K562 (cell line): ENCODE results near the gene ARHGEF7. TPM values are rescaled to one million over a fixed set of nuclear protein-coding genes. Genes with fewer than 3 reads are reported as not detected.

ENCODE experiments used
- ATAC-seq: fragments of 200-7000 bp; cut with Tn5 transposase; 3 replicates; pipeline ENCODE4 v1.9.1; 2020; ENCODE audit warnings: moderate library complexity
- BruUV-seq: library from RNA; stranded (reverse); fragments of 400-500 nt; replicated peaks from 2 replicates; lab custom pipeline; 2021; lab: Mats Ljungman, UMichigan
- CTCF ChIA-PET: fragments of 300-600 bp; formaldehyde crosslinking; extraction: SDS; loops from one replicate; lab custom pipeline; 2021; ENCODE audit warnings: low intra/inter-chr PET ratio; lab: Yijun Ruan, JAX
- POLR2A ChIA-PET: fragments of 300-600, 350-650 bp; sonication (Branson Sonifier 250); formaldehyde crosslinking; extraction: SDS; loops from one replicate; lab custom pipeline; 2021; ENCODE audit warnings: antibody characterized with exemption, inconsistent platforms; lab: Yijun Ruan, JAX
- DNase-seq, 4 experiments: peaks; one replicate each; pipeline versions ENCODE4 v3.0.0 to v3.0.0-alpha.2; 2011 to 2018; ENCODE audit warnings: low spot score in 3 of 4, mixed read lengths in 3 of 4; ENCODE audit errors: extremely low read depth in 1 of 4
- FAIRE-seq: peaks from 2 replicates; lab custom pipeline; 2011; peaks lifted over from hg19 to GRCh38; lab: Jason Lieb, UNC
- H2AFZ ChIP-seq: 2 replicates; pipeline ENCODE4 v1.6.0; 2011; ENCODE audit warnings: low read depth, low read length, control low read depth, inconsistent platforms
- H3K27ac ChIP-seq: fragments of 200-600 bp; 3 replicates; pipeline ENCODE4 v1.8.0; 2011; ENCODE audit warnings: low read depth, mild to moderate bottlenecking, control low read depth, inconsistent platforms, low read length, moderate library complexity, mixed read lengths; ENCODE audit errors: extremely low read depth
- H3K27me3 ChIP-seq, 2 experiments: fragments of 300-600 bp in 1 of 2; 2 replicates in 1 of 2; 3 replicates in 1 of 2; pipeline versions ENCODE4 v1.6.0 to v1.8.0; 2011; ENCODE audit warnings: inconsistent platforms in 2 of 2, low read length in 2 of 2, mild to moderate bottlenecking in 1 of 2, mixed read lengths in 1 of 2, moderate library complexity in 1 of 2; ENCODE audit not compliant: control insufficient read depth in 2 of 2, insufficient read depth in 2 of 2
- H3K36me3 ChIP-seq: fragments of 300-600 bp; 3 replicates; pipeline ENCODE4 v1.8.0; 2011; ENCODE audit warnings: mild to moderate bottlenecking, low read length, inconsistent platforms; ENCODE audit not compliant: control insufficient read depth, insufficient read depth
- H3K4me1 ChIP-seq, 2 experiments: fragments of 200-600 bp in 1 of 2; replicated peaks in 1 of 2; 2 replicates in 1 of 2; 3 replicates in 1 of 2; pipeline versions ENCODE4 v1.5.1 to v1.8.0; 2011; ENCODE audit warnings: inconsistent platforms in 2 of 2, low read length in 2 of 2, mild to moderate bottlenecking in 1 of 2, mixed read lengths in 1 of 2, moderate library complexity in 1 of 2; ENCODE audit not compliant: control insufficient read depth in 2 of 2, insufficient read depth in 2 of 2
- H3K4me2 ChIP-seq: 2 replicates; pipeline ENCODE4 v1.6.1; 2011; ENCODE audit warnings: low read length, control low read depth, inconsistent platforms, mixed read lengths; ENCODE audit not compliant: insufficient read depth
- H3K4me3 ChIP-seq: fragments of 200-600 bp; sonication (generic), shearing (Covaris generic); 2 replicates; pipeline ENCODE4 v1.5.1; 2016; ENCODE audit warnings: control low read depth, inconsistent platforms
- H3K79me2 ChIP-seq: fragments of 200-600 bp; 3 replicates; pipeline ENCODE4 v1.8.0; 2011; ENCODE audit warnings: low read length, inconsistent platforms; ENCODE audit not compliant: control insufficient read depth, insufficient read depth
- H3K9ac ChIP-seq, 2 experiments: 2 replicates each; pipeline versions ENCODE4 v1.6.0 to v1.6.1; 2011; ENCODE audit warnings: low read depth in 2 of 2, low read length in 2 of 2, control low read depth in 1 of 2, inconsistent platforms in 1 of 2, mild to moderate bottlenecking in 1 of 2, mixed read lengths in 1 of 2; ENCODE audit not compliant: insufficient read depth in 1 of 2
- H3K9me1 ChIP-seq: one replicate; pipeline ENCODE4 v1.6.0; 2011; ENCODE audit warnings: inconsistent platforms, mild to moderate bottlenecking, low read length, moderate library complexity; ENCODE audit not compliant: control insufficient read depth, insufficient read depth
- H3K9me3 ChIP-seq: replicated peaks from 2 replicates; pipeline ENCODE4 v1.5.1; 2011; ENCODE audit warnings: low read depth, low read length, inconsistent platforms; ENCODE audit not compliant: control insufficient read depth, insufficient read depth
- H4K20me1 ChIP-seq: replicated peaks from 2 replicates; pipeline ENCODE4 v1.6.1; 2011; ENCODE audit warnings: low read length, inconsistent platforms, mixed read lengths; ENCODE audit not compliant: control insufficient read depth, insufficient read depth
- ATF7 ChIP-seq: fragments of 450-650 bp; IDR thresholded peaks from 2 replicates; pipeline ENCODE4 v1.7.1; 2014; ENCODE audit warnings: mild to moderate bottlenecking, moderate library complexity
- BMI1 ChIP-seq: fragments of 150-350 bp; IDR thresholded peaks from 2 replicates; pipeline ENCODE4 v1.6.1; 2014; ENCODE audit warnings: low read length
- FOXP1 ChIP-seq: sonication (generic); formaldehyde crosslinking; IDR thresholded peaks from 2 replicates; pipeline ENCODE4 v1.8.0; 2022; ENCODE audit warnings: mild to moderate bottlenecking, missing genetic modification reagents
- KDM4B ChIP-seq, 2 experiments: fragments of 450-650 bp in 1 of 2; sonication (generic) in 1 of 2; IDR thresholded peaks; 2 replicates each; pipeline ENCODE4 v1.6.1; 2016 to 2017; ENCODE audit warnings: borderline replicate concordance in 2 of 2, antibody characterized with exemption in 1 of 2, low read depth in 1 of 2, mild to moderate bottlenecking in 1 of 2
- ZBTB2 ChIP-seq: fragments of 450-650 bp; IDR thresholded peaks from 2 replicates; pipeline ENCODE4 v1.6.1; 2016; ENCODE audit warnings: antibody characterized with exemption
- ZNF24 ChIP-seq: fragments of 450-650 bp; IDR thresholded peaks from 2 replicates; pipeline ENCODE4 v1.6.1; 2016
- whole genome bisulfite sequencing: fragments of 100-300 bp; shearing (Covaris generic); methylation state at CpG from one replicate; pipeline ENCODE4 v1.1.6; 2016; ENCODE audit warnings: low coverage, mixed read lengths; ENCODE audit not compliant: insufficient coverage; ENCODE audit errors: missing lambda C conversion rate; 5-methylcytosine and 5-hydroxymethylcytosine counted together
- in situ Hi-C: fragments of 300-500 bp; cut with MboI; formaldehyde crosslinking; loops from 4 replicates; pipeline ENCODE4 v1.15.0; 2018; ENCODE audit warnings: inconsistent platforms, mixed read lengths
- intact Hi-C: fragments of 100-400 bp; cut with micrococcal nuclease; formaldehyde crosslinking; loops from 2 replicates; pipeline ENCODE4 v1.14.2; 2022
- polyA plus RNA-seq, 8 experiments: library from polyadenylated mRNA; depleted of rRNA in 4 of 8; stranded (reverse) in 5 of 8; unstranded in 3 of 8; fragments of >200 nt; fragmentation: Nextera tagmentation in 2 of 8; fragmentation: Illumina TruSeq in 1 of 8; extraction: Ambion mirVana in 2 of 8; extraction: Trizol in 1 of 8; gene quantifications; 2 replicates each; pipeline versions ENCODE4 v1.2.1 to v1.2.3, GENCODE V29; 2011 to 2014; ENCODE audit warnings: inconsistent platforms in 1 of 8, missing spikeins in 1 of 8
- total RNA-seq, 7 experiments: library from RNA; depleted of rRNA in 6 of 7; stranded (reverse); fragments of >200 nt in 6 of 7; fragmentation: Illumina TruSeq in 2 of 7; extraction: Trizol in 2 of 7; gene quantifications; 2 replicates each; pipeline versions ENCODE4 v1.2.1 to v1.2.3, GENCODE V29; 2011 to 2021; ENCODE audit warnings: low replicate concordance in 1 of 7

The ARHGEF7 gene
- total and polyA plus RNA-seq, 9 of the 15 experiments (the other 6 are each of a cell fraction or from before 2014, with no cell fraction given): 2.1 to 26.8 (median 17.5) TPM

- H3K9ac ChIP-seq: no peak overlapping the region
- no peaks in the 10 kb centered on the region; a peak in 1 of 5 replicates for H3K4me1 ChIP-seq
- no peak overlapping the region for H2AFZ ChIP-seq
- 0% methylated on average over 12 of the region's 37 CpGs for WGBS
- ChIA-PET POLR2A (no interaction called here), CTCF (no interaction called here)
- DNase-seq (no peak), ATAC-seq (no peak), FAIRE-seq (no peak)
- H3K9me3 ChIP-seq: no peaks in the 10 kb centered on the region
- no peak overlapping the region for H3K4me3 ChIP-seq
- H3K27ac ChIP-seq: no peak overlapping the region
- peaks cover 5 to 77% of the 10 kb centered on the region in 2 experiments; a peak in 4 of 5 replicates for H3K27me3 ChIP-seq
- no peaks in the 10 kb centered on the region for H4K20me1 ChIP-seq
- no peaks in the 10 kb centered on the region for H3K79me2 ChIP-seq
- no peaks in the 10 kb centered on the region for H3K36me3 ChIP-seq
- intact Hi-C loops (no loop called here), in situ Hi-C loops (no loop called here)
- no peaks in the 10 kb centered on the region for H3K9me1 ChIP-seq
- TF ChIP-seq KDM4B (IDR thresholded peaks at IDR 0.05; ENCODE audit: borderline replicate concordance in 2 of 2, low read depth in 1 of 2) (no peak), BMI1 (no peak), ZNF24 (no peak), ATF7 (no peak), ZBTB2 (no peak), FOXP1 (CRISPR knock-in tag) (no peak)
- TF ChIP-seq, all 486 proteins: peak for 0
- H3K4me2 ChIP-seq: no peak overlapping the region
- BruUV-seq: no TSS peak
Observed at GRCh38 chr13:111325941-111326620, 211.0 kb downstream of the ARHGEF7 start.
